ENCODE data around the gene AGBL3.
A peak's percentile ranks its signal among the peaks of the same experiment; 100 is the strongest.
"Not testable (repeated sequence)": the region's sequence is repeated elsewhere in the genome, so short reads cannot be mapped to it uniquely, and the experiment has no call there.

Gene AGBL3

GRCh38 chr7:135164357-135165061 lies 178.2 kb downstream of the AGBL3 start:
- Histone ChIP-seq H3K4me1 (ENCODE audit: control insufficient read depth, low read depth, low read length) (no peaks in the 10 kb centered on the region), H3K27ac (ENCODE audit: low read length) (no peak overlapping the region), H3K4me3 (ENCODE audit: low read length) (no peak overlapping the region), H3K36me3 (ENCODE audit: control insufficient read depth, low read depth, low read length) (peaks cover 36% of the 10 kb centered on the region), H3K27me3 (ENCODE audit: control insufficient read depth, insufficient read depth, low read length) (no peaks in the 10 kb centered on the region), H3K9ac (ENCODE audit: low read length) (no peak overlapping the region), H3K9me3 (ENCODE audit: control insufficient read depth, low read depth, low read length) (peaks cover 4% of the 10 kb centered on the region)

DNA sequence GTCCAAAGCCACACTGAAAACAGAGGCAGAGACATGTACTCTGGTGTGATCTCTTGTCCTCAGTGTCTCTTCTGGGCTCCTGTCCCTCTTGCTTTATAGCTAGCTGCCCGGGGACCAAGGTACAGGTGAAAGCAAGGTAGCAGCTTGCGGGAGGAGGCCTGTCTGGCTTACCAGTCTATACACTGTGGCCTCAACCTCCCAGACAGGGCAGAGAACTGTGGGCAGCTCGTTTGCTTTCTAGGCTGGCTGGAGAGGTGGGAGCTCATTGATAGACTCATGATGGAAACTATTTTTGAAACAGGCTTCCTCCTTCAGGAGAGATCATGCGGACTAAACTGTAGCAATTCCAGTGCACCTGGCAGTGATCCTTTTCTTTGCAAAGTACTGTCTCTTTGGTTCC lies 179.6 kb downstream of the AGBL3 start:
- no peak overlapping the region for H3K9ac ChIP-seq (ENCODE audit: low read length)
- H3K9me3 ChIP-seq (ENCODE audit: control insufficient read depth, low read depth, low read length), result peaks cover 4% of the 10 kb centered on the region
- no peaks in the 10 kb centered on the region for H3K27me3 ChIP-seq (ENCODE audit: control insufficient read depth, insufficient read depth, low read length)
- H3K4me3 ChIP-seq (ENCODE audit: low read length), result no peak overlapping the region
- no peak overlapping the region for H3K27ac ChIP-seq (ENCODE audit: low read length)
- H3K36me3 ChIP-seq (ENCODE audit: control insufficient read depth, low read depth, low read length), result peaks cover 36% of the 10 kb centered on the region
- H3K4me1 ChIP-seq (ENCODE audit: control insufficient read depth, low read depth, low read length), result no peaks in the 10 kb centered on the region

DNA sequence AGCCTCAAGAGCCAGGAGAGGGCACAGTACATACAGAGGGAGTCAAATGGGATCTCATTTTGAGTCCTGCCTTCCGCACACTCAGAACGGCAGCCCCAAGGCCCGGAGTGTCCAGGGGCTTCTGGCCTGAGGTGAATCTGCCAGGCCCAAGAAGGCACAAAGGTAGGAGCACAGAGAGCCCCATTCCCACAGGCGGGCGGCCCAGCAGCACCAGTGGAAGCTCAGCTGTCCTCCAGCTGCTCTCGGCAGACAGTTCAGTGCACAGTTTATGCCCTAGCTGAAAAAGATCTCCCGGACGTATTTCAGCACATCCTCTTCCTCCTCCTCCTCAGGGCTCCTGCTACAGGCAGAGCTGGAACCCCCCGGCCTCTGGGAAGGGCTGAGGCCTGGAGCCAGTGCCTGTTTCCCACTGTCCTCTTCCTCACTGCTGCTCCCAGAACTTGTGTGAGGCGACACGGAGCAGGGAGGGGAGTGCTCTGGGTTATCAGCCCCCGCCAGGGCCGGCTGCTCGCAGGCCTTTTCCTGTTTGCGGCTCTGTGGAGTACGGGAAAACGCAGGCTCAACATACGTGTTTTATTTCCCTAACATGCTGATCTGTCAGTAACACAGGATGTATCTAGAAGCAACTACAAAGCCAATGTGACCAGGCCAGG lies 180.2 kb downstream of the AGBL3 start:
- H3K36me3 ChIP-seq (ENCODE audit: control insufficient read depth, low read depth, low read length), result peaks cover 36% of the 10 kb centered on the region
- H3K27me3 ChIP-seq (ENCODE audit: control insufficient read depth, insufficient read depth, low read length), result no peaks in the 10 kb centered on the region
- H3K9ac ChIP-seq (ENCODE audit: low read length), result no peak overlapping the region
- H3K27ac ChIP-seq (ENCODE audit: low read length), result no peak overlapping the region
- no peaks in the 10 kb centered on the region for H3K4me1 ChIP-seq (ENCODE audit: control insufficient read depth, low read depth, low read length)
- H3K9me3 ChIP-seq (ENCODE audit: control insufficient read depth, low read depth, low read length), result peaks cover 4% of the 10 kb centered on the region
- no peak overlapping the region for H3K4me3 ChIP-seq (ENCODE audit: low read length)

DNA sequence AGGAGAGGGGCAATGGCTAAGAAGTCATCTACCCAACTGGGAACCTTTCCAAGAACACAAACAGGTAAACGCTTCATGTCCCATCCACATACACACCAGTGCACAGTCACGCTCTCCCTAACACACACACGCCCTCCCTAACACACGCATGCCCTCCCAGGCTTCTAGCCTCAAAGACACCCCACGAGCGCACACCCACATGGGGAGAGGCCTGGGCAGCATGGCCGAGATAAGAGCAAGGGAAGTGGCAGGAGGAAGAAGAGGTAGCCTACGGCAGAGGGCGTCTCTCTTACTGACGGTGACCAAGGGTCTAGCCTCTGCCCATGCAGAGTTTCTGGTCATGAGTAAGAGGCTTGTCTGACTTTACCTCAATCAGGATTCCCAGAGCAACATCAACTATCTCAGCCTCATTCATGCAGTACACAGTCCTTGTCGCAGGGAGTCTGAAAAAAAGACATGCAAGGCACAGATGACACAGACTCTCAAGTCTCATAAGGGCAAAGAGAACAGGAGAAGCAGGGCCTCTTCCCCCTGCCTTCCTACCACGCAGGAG lies 181.1 kb downstream of the AGBL3 start:
- Histone ChIP-seq H3K4me1 (ENCODE audit: control insufficient read depth, low read depth, low read length) (no peaks in the 10 kb centered on the region), H3K9me3 (ENCODE audit: control insufficient read depth, low read depth, low read length) (peaks cover 4% of the 10 kb centered on the region), H3K36me3 (ENCODE audit: control insufficient read depth, low read depth, low read length) (peaks cover 36% of the 10 kb centered on the region), H3K27ac (ENCODE audit: low read length) (no peak overlapping the region), H3K9ac (ENCODE audit: low read length) (no peak overlapping the region), H3K4me3 (ENCODE audit: low read length) (no peak overlapping the region), H3K27me3 (ENCODE audit: control insufficient read depth, insufficient read depth, low read length) (no peaks in the 10 kb centered on the region)

DNA sequence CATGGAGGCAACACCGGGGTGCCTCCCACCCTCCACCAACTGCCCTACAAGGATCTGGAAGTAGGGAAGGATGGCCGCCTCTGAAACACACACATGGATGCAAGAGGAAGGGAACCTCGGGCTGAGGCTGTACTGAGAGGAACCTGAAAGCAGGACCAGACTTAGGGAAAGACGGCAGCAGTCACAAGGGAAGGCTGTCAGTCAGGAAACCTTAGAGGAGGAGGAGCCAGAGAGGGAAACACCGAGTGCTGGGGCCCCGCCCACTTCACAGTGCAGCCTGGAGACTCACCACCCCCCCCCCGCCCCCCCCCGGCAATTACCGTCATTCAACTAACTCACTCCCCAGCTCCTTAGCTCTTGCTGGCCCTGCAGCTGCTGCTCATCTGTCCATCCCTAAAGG lies 181.7 kb downstream of the AGBL3 start:
- no peaks in the 10 kb centered on the region for H3K27me3 ChIP-seq (ENCODE audit: control insufficient read depth, insufficient read depth, low read length)
- no peaks in the 10 kb centered on the region for H3K9me3 ChIP-seq (ENCODE audit: control insufficient read depth, low read depth, low read length)
- H3K4me1 ChIP-seq (ENCODE audit: control insufficient read depth, low read depth, low read length), result no peaks in the 10 kb centered on the region
- no peak overlapping the region for H3K9ac ChIP-seq (ENCODE audit: low read length)
- no peak overlapping the region for H3K27ac ChIP-seq (ENCODE audit: low read length)
- H3K36me3 ChIP-seq (ENCODE audit: control insufficient read depth, low read depth, low read length), result peaks cover 36% of the 10 kb centered on the region
- H3K4me3 ChIP-seq (ENCODE audit: low read length), result no peak overlapping the region

GRCh38 chr7:135168489-135169140 lies 182.3 kb downstream of the AGBL3 start:
- H3K4me3 ChIP-seq (ENCODE audit: low read length), result no peak overlapping the region
- no peak overlapping the region for H3K27ac ChIP-seq (ENCODE audit: low read length)
- H3K9ac ChIP-seq (ENCODE audit: low read length), result no peak overlapping the region
- H3K27me3 ChIP-seq (ENCODE audit: control insufficient read depth, insufficient read depth, low read length), result no peaks in the 10 kb centered on the region
- no peaks in the 10 kb centered on the region for H3K4me1 ChIP-seq (ENCODE audit: control insufficient read depth, low read depth, low read length)
- H3K36me3 ChIP-seq (ENCODE audit: control insufficient read depth, low read depth, low read length), result peaks cover 36% of the 10 kb centered on the region
- H3K9me3 ChIP-seq (ENCODE audit: control insufficient read depth, low read depth, low read length), result no peaks in the 10 kb centered on the region

DNA sequence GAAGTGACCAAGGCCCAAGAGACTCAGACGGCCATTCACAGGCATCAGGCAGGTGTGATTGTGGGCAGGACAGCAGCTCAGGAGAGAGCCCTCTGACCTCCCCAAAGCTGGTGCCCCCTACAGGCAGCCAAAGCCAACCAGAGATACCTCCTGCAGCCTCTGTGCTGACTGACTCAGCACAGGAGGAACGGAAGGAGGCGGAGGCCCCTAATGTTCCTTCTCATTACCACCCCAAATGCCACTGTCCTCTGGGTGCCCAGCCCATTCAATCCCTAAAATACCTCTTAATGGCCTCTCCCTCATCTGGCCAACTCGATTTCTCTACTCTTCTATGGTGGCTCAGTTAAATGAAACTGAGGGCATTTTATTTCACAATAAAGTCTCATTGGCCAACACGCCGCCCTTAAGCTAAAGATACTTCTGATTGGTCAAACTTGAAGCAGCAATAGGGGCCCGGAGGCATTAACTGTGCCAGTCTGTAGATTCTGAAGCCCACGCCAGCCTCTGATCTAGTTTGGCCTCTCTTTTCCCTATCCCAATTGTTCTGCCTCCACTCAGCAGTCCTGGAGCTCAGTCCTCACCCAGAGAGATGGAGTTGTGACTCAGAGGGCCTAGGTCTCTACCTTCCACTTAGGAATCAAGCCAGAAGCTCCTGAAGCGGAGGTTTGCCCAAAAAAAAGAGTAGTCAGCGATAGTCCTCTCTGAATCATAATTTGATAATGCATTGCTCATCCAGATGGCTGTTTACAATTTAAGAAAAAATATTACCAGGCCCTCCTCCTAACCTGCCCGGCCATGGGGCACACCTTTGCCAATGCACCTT lies 183.0 kb downstream of the AGBL3 start:
- H3K9ac ChIP-seq (ENCODE audit: low read length), result peak overlapping the region; percentile 82
- no peaks in the 10 kb centered on the region for H3K9me3 ChIP-seq (ENCODE audit: control insufficient read depth, low read depth, low read length)
- no peak overlapping the region for H3K27ac ChIP-seq (ENCODE audit: low read length)
- H3K4me3 ChIP-seq (ENCODE audit: low read length), result peak overlapping the region; percentile 67
- no peaks in the 10 kb centered on the region for H3K27me3 ChIP-seq (ENCODE audit: control insufficient read depth, insufficient read depth, low read length)
- no peaks in the 10 kb centered on the region for H3K4me1 ChIP-seq (ENCODE audit: control insufficient read depth, low read depth, low read length)
- H3K36me3 ChIP-seq (ENCODE audit: control insufficient read depth, low read depth, low read length), result peaks cover 36% of the 10 kb centered on the region

DNA sequence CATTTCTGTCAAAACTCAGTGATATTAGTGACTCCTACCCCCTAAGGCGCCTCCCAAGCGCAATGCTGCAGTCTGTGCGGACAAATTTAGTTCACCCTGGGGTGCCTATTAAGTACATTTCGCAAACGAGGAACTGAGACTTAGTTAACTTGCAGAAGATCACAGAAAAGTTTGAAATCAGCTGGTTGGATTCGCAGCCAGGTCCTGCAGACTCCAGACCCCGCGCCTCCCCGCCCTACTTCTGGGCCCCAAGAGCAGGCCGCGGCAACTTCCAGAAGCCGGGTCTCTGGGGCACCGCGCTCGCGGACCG lies 183.6 kb downstream of the AGBL3 start:
- Histone ChIP-seq H3K9me3 (ENCODE audit: control insufficient read depth, low read depth, low read length) (no peaks in the 10 kb centered on the region), H3K36me3 (ENCODE audit: control insufficient read depth, low read depth, low read length) (peaks cover 35% of the 10 kb centered on the region), H3K27ac (ENCODE audit: low read length) (peak overlapping the region; percentile 72), H3K4me1 (ENCODE audit: control insufficient read depth, low read depth, low read length) (no peaks in the 10 kb centered on the region), H3K9ac (ENCODE audit: low read length) (peak overlapping the region; percentile 82), H3K4me3 (ENCODE audit: low read length) (peak overlapping the region; percentile 67), H3K27me3 (ENCODE audit: control insufficient read depth, insufficient read depth, low read length) (no peaks in the 10 kb centered on the region)

- Histone ChIP-seq H3K27me3 (ENCODE audit: control insufficient read depth, insufficient read depth, low read length) (no peaks in the 10 kb centered on the region), H3K27ac (ENCODE audit: low read length) (peak within 1 kb of the TSS; percentile 72), H3K4me1 (ENCODE audit: control insufficient read depth, low read depth, low read length) (no peaks in the 10 kb centered on the region), H3K36me3 (ENCODE audit: control insufficient read depth, low read depth, low read length) (peaks cover 30% of the 10 kb centered on the region), H3K9me3 (ENCODE audit: control insufficient read depth, low read depth, low read length) (no peaks in the 10 kb centered on the region), H3K4me3 (ENCODE audit: low read length) (peak within 1 kb of the TSS; percentile 67), H3K9ac (ENCODE audit: low read length) (peak within 1 kb of the TSS; percentile 82)
Measured at GRCh38 chr7:135170274-135170997, 184.1 kb downstream of the AGBL3 start, which contains the start of gene CYREN. Gene CYREN, minus strand, starts transcription at chr7:135170707. Its CDS starts 1,785 bp downstream, at chr7:135168922.

GRCh38 chr7:135170998-135171481 lies 184.7 kb downstream of the AGBL3 start:
- not testable (repeated sequence) for H3K9me3 ChIP-seq (ENCODE audit: control insufficient read depth, low read depth, low read length); H3K27ac ChIP-seq (ENCODE audit: low read length); H3K27me3 ChIP-seq (ENCODE audit: control insufficient read depth, insufficient read depth, low read length); H3K4me1 ChIP-seq (ENCODE audit: control insufficient read depth, low read depth, low read length)
- Histone ChIP-seq H3K36me3 (ENCODE audit: control insufficient read depth, low read depth, low read length) (peaks cover 24% of the 10 kb centered on the region), H3K4me3 (ENCODE audit: low read length) (peak overlapping the region; percentile 67), H3K9ac (ENCODE audit: low read length) (peak overlapping the region; percentile 82)
